Measurements from ENCODE around the gene PCSK4.
"Not testable (repeated sequence)": the region's sequence is repeated elsewhere in the genome, so short reads cannot be mapped to it uniquely, and the experiment has no call there.

PCSK4 gene

DNA sequence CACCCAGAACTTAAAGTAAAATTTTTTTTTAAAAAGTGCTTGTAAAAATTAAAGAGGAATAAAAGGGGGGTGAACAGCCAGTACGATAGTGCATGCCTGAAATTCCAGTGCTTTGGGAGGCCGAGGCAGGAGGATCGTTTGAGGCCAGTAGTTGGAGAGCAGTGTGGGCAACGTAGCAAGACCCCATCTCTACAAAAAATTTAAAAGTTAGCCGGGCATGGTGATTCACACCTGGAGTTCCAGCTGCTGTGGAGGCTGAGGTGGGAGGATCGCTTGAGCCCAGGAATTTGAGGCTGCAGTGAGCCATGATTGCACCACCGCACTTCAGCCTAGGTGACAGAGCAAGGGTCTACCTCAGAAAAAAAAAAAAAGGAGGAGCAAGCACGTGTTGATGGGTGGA, 14.9 kb upstream of the PCSK4 start:
- DNase-seq (ENCODE audit: low read depth in 2 of 2): no peak

GRCh38 chr19:1503925-1504773, 14.0 kb upstream of the PCSK4 start:
- no peak for DNase-seq (ENCODE audit: low read depth in 2 of 2)

DNA sequence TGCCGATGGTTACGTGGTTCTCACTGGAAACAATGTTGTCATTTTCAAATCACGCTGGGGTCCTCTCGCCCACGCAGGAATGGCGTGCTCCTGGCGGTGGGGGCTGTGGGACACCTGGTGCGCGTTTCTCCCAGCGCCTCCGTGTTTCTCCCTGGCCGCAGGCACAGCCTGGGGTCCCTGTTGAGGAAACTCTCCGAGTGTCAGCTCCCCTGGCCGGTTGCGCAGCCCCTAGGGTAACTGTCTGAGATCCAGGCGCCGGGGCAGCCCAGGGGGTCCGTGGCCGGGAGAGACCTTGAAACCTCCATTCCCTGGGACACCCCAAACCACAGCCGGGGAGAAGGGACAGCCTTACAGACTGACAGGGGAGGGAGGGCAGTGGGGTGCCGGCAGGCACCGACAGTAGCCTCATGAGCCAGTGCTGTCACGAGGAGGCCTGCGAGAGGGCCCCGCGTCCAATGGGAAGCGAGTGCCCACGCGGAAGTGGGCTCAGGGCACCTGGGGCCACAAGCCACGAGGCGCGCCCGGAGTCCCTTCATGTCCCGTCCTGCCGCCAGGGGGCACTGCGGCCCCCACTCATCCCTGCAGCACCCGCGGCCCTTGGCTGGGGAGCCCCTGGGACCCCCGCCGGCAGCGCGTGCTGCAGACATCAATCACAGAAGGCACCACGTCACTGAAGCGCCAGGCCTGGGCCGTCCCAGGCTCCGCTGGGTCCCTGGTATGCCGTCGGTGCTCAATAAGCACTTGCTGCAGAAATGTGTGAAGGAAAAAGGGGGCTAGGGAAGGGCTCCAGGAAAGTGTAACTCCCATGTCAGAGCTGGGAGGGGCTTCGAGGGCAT, 13.2 kb upstream of the PCSK4 start:
- peak; percentile 56 to 59 for DNase-seq (ENCODE audit: low read depth in 2 of 2)

GRCh38 chr19:1502433-1503088, 12.4 kb upstream of the PCSK4 start:
- DNase-seq (ENCODE audit: low read depth in 2 of 2): no peak

- no peak for DNase-seq (ENCODE audit: low read depth in 2 of 2)
Measured at GRCh38 chr19:1501200-1501595, 11.0 kb upstream of the PCSK4 start.

- not testable (repeated sequence) for DNase-seq (ENCODE audit: low read depth in 2 of 2)
Measured at GRCh38 chr19:1499231-1499630, 9.1 kb upstream of the PCSK4 start.

GRCh38 chr19:1497578-1498235, 7.6 kb upstream of the PCSK4 start:
- no peak for DNase-seq (ENCODE audit: low read depth in 2 of 2)

DNA sequence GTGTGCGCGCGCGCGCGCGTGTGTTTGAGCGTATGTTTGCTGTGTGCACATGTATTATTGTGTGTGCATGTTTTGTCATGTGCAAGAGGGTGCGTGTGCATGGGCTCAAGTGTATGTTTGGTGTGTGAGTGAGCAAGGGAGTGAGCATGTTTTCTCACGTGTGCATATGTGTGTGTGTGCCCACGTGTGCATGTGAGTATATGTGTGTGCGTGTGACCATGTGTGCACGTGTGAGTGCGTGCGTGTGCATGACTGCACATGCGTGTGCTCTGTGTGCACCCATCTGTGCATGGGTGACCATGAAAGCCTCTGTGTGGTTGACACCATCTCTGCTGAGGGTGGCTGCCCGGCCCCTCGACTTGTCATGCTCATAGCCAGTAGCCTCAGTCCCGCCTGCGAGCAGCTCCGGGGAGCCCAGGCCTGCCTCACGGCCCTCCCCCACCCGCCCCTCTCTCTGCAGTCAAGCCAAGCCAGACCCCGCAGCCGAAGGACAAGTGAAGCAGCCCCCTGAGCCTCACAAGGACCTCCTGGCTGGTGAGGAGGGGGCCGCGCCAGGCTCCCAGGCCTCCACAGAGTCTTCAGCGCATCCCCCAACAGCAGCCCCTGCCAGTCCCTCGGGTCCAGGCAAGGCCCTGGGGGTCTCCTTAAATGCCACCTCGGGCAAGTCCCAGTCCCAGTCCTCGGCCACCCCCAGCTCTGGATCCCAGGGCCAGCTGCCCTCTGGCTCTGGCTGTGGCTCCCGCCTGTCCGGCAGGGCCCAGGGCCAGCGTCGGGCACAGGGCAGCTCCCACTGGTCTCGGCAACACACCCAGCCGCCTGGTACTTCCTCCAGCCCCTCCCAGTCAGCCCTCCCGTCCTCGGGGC, 6.8 kb upstream of the PCSK4 start:
- DNase-seq (ENCODE audit: low read depth in 2 of 2): no peak

- DNase-seq (ENCODE audit: low read depth in 2 of 2): no peak
Measured at GRCh38 chr19:1495799-1496713, 5.9 kb upstream of the PCSK4 start.

DNA sequence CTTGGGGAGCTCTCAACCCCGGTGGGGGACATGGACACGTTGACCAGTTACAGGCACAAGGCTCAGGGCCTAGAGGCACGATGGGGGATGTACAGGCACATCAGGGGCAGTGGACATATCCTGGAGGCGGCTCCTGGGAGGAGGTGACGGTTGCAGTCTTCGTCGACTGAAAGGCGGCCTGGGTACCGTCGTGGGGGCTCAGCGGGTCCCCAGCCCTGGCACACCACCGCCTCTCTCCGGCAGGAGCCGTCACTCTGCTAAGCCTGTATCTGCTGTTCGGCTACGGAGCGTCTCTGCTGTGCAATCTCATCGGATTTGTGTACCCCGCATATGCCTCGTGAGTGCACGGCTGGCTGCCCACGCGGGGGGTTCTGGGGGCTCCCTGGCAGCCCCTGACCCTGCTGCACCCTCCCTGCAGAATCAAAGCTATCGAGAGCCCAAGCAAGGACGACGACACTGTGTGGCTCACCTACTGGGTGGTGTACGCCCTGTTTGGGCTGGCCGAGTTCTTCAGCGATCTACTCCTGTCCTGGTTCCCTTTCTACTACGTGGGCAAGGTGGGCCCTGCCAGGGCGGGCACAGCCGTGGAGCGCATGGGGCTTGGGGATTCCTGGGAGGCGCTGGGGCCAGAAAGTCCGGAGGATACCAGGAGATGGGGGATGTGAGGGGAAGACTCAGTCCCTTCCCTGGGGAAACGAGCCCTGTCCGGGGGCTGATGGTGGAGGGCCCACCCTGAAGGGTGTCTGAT, 5.1 kb upstream of the PCSK4 start:
- no peak for DNase-seq (ENCODE audit: low read depth in 2 of 2)

GRCh38 chr19:1494115-1494815, 4.1 kb upstream of the PCSK4 start:
- no peak for DNase-seq (ENCODE audit: low read depth in 2 of 2)

DNA sequence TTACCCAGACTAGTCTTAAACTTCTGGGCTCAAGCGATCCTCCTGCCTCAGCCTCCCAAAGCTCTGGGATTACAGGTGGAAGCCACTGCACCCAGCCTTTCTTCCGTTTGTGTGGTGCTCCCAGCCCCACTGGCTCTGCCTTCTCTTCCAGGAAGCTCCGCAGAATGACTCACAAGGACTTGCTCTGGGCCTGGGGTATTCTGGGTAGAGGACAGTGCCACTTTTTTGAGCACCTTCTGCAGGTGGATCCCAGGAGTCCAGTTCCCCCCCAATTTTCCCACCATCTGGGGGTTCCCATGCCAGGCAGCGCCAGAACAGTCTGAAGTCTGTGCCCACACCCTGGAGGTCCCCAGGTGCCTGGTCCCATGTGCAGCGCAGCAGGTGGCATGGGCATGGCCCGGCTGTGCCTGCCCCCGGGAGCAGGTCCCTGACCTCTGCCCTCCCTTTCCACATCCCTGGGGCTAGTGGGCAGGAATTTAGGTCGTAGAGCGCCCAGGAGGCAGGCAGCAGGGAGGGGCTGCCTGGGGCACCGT, 2.4 kb upstream of the PCSK4 start:
- DNase-seq (ENCODE audit: low read depth in 2 of 2): no peak

- DNase-seq (ENCODE audit: low read depth in 2 of 2): no peak
Measured at GRCh38 chr19:1491849-1492170, 1.7 kb upstream of the PCSK4 start.

GRCh38 chr19:1491114-1491848, 1.1 kb upstream of the PCSK4 start, which contains the start of gene REEP6:
TSS of gene REEP6 (plus strand) at chr19:1491181. CDS start at chr19:1491270, 89 bp downstream.
- no peak for DNase-seq (ENCODE audit: low read depth in 2 of 2)

DNA sequence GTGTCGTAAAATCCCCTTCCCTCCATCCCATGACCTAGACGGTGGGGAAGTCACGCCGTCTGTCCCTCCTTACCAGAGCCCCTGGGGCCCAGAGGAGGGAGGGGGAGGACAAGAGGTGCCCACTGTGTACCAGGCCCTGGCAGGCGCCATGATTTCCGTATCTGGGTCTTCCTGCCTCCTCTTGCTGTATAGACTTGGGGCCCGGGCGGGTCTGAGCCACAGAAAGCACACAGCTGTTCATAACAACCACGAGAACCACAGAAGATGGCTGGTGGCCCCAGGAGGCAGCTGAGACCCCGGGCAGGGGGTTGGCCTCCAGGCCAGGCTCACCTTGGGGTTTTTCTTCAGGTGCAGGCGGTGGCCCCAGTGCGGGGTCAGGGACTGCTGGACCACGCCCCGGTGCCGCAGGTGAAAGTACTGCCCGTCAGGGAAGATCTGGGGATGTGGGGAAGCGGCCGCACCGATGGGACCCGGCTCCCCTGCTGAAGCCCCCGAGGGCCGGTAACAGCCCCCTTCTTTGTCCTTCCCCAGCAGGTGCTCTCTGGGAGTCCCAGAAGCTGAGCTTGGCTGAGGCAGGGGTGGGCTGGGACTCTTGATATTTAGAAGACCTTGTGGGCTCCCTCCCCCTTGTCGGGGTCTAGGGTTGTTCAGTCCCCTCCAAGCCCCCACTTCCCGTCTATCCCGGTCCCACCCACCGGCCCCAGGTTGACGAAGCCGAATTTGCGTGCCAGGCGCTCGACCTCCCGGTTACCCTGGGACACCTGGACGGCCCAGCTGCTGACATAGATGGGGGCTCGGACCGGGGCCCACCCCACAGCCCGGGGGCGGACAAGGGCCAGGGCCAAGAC, 463 bp downstream of the PCSK4 start:
- no peak for DNase-seq (ENCODE audit: low read depth in 2 of 2)

- no peak for DNase-seq (ENCODE audit: low read depth in 2 of 2)
Measured at GRCh38 chr19:1488282-1488601, 1.9 kb downstream of the PCSK4 start.

Measured in activated CD4-positive, alpha-beta T cell treated with anti-CD3 and anti-CD28 coated beads for 24 hours (primary cell).